HCT116 (cell line): ENCODE results near the gene KIRREL3. TPM values are rescaled to one million over a fixed set of nuclear protein-coding genes. Genes with fewer than 3 reads are reported as not detected.
A peak's percentile ranks its signal among the peaks of the same experiment; 100 is the strongest.

Source experiments
- ATAC-seq: fragments of 200-7000 bp; cut with Tn5 transposase; 2 replicates; pipeline ENCODE4 v1.9.1; 2020; ENCODE audit warnings: mild to moderate bottlenecking, moderate library complexity
- BruUV-seq: library from RNA; stranded (reverse); fragments of 400-500 nt; replicated peaks from 2 replicates; lab custom pipeline; 2021; lab: Mats Ljungman, UMichigan
- CTCF ChIA-PET: fragments of 300-600 bp; sonication (Branson Sonifier 250); formaldehyde crosslinking; loops from one replicate; lab custom pipeline; 2021; ENCODE audit warnings: antibody characterized with exemption; lab: Charles Lee
- POLR2A ChIA-PET: fragments of 300-600, 350-600 bp; sonication (Branson Sonifier 250); formaldehyde crosslinking; loops from one replicate; lab custom pipeline; 2021; ENCODE audit warnings: antibody characterized with exemption; lab: Charles Lee
- RAD21 ChIA-PET, 2 experiments: fragments of 300-600 bp; sonication (Branson Sonifier 250); formaldehyde crosslinking; loops; one replicate each; lab custom pipeline; 2023; ENCODE audit warnings: low total read pairs in 2 of 2; ENCODE audit not compliant: uncharacterized antibody in 2 of 2, unreplicated experiment in 2 of 2, low non-redundant PET in 1 of 2; lab: Charles Lee
- DNase-seq: peaks from one replicate; pipeline ENCODE4 v3.0.0-alpha.2; 2010; ENCODE audit warnings: low read depth, low spot score
- H2AFZ ChIP-seq: fragments of 200-600 bp; shearing (Covaris generic), sonication (generic); 2 replicates; pipeline ENCODE4 v1.6.1; 2017; ENCODE audit warnings: low read depth, mixed run types, mixed read lengths, antibody characterized with exemption, low read length; ENCODE audit not compliant: poor library complexity, severe bottlenecking
- H3K27ac ChIP-seq: 2 replicates; pipeline ENCODE4 v1.5.1; 2012; ENCODE audit warnings: low read depth, low read length
- H3K27me3 ChIP-seq: fragments of 200-600 bp; sonication (generic); 2 replicates; pipeline ENCODE4 v1.6.1; 2016; ENCODE audit warnings: mixed run types, low read length, mixed read lengths; ENCODE audit not compliant: insufficient read depth
- H3K36me3 ChIP-seq, 2 experiments: fragments of 200-500 bp in 1 of 2; fragments of 200-600 bp in 1 of 2; sonication (Bioruptor generic) in 1 of 2; sonication (generic) in 1 of 2; 2 replicates each; pipeline versions ENCODE4 v1.5.1 to v1.6.1; 2014 to 2016; ENCODE audit warnings: low read length in 2 of 2, inconsistent platforms in 1 of 2, mixed read lengths in 1 of 2, mixed run types in 1 of 2; ENCODE audit not compliant: insufficient read depth in 2 of 2, control insufficient read depth in 1 of 2
- H3K4me1 ChIP-seq, 2 experiments: fragments of 200-600 bp in 1 of 2; sonication (generic) in 1 of 2; 2 replicates each; pipeline versions ENCODE4 v1.5.1 to v1.6.1; 2012 to 2017; ENCODE audit warnings: low read length in 2 of 2, inconsistent platforms in 1 of 2, mild to moderate bottlenecking in 1 of 2, mixed read lengths in 1 of 2, mixed run types in 1 of 2, moderate library complexity in 1 of 2; ENCODE audit not compliant: insufficient read depth in 2 of 2, control insufficient read depth in 1 of 2
- H3K4me2 ChIP-seq: fragments of 200-600 bp; sonication (generic); 2 replicates; pipeline ENCODE4 v1.6.1; 2017; ENCODE audit warnings: mixed run types, low read length, mixed read lengths
- H3K4me3 ChIP-seq, 2 experiments: fragments of 200-600 bp in 1 of 2; sonication (generic) in 1 of 2; replicated peaks in 1 of 2; 2 replicates each; pipeline ENCODE4 v1.5.1; 2011 to 2016; ENCODE audit warnings: low read length in 2 of 2, control low read depth in 1 of 2, low read depth in 1 of 2, mild to moderate bottlenecking in 1 of 2, mixed read lengths in 1 of 2, mixed run types in 1 of 2
- H3K79me2 ChIP-seq: fragments of 200-600 bp; sonication (generic); 2 replicates; pipeline ENCODE4 v1.6.1; 2017; ENCODE audit warnings: mild to moderate bottlenecking, mixed run types, low read length, moderate library complexity, mixed read lengths; ENCODE audit not compliant: insufficient read depth
- H3K9ac ChIP-seq: fragments of 200-600 bp; sonication (generic); 2 replicates; pipeline ENCODE4 v1.6.1; 2016; ENCODE audit warnings: low read length, mixed read lengths
- H3K9me2 ChIP-seq: fragments of 200-600 bp; sonication (generic), shearing (Covaris generic); 2 replicates; pipeline ENCODE4 v1.6.1; 2017; ENCODE audit warnings: mixed run types, mild to moderate bottlenecking, moderate library complexity; ENCODE audit not compliant: insufficient read depth
- H3K9me3 ChIP-seq, 2 experiments: fragments of 200-500 bp in 1 of 2; fragments of 200-600 bp in 1 of 2; sonication (Bioruptor generic) in 1 of 2; sonication (generic) in 1 of 2; 2 replicates each; pipeline ENCODE4 v1.6.1; 2014 to 2017; ENCODE audit warnings: low read length in 2 of 2, mixed read lengths in 2 of 2, inconsistent platforms in 1 of 2, low read depth in 1 of 2, mild to moderate bottlenecking in 1 of 2, mixed run types in 1 of 2, moderate library complexity in 1 of 2; ENCODE audit not compliant: control insufficient read depth in 1 of 2, insufficient read depth in 1 of 2
- H4K20me1 ChIP-seq: fragments of 200-600 bp; sonication (generic), shearing (Covaris generic); 2 replicates; pipeline ENCODE4 v1.6.1; 2017; ENCODE audit warnings: mixed run types, mild to moderate bottlenecking, moderate library complexity; ENCODE audit not compliant: insufficient read depth
- CBX3 ChIP-seq: IDR thresholded peaks from 2 replicates; pipeline ENCODE4 v1.6.1; 2012; ENCODE audit warnings: low read depth
- ELF1 ChIP-seq: IDR thresholded peaks from 2 replicates; pipeline ENCODE4 v1.6.1; 2012; ENCODE audit warnings: low read depth, borderline replicate concordance
- EZH2 ChIP-seq: fragments of 200-600 bp; sonication (generic); IDR thresholded peaks from 2 replicates; pipeline ENCODE4 v1.6.1; 2017; ENCODE audit warnings: antibody characterized with exemption, mixed run types
- FOSL1 ChIP-seq: IDR thresholded peaks from 2 replicates; pipeline ENCODE4 v1.6.1; 2012; ENCODE audit warnings: low read depth
- POLR2A ChIP-seq: IDR thresholded peaks from 2 replicates; pipeline ENCODE4 v1.7.0; 2011; ENCODE audit warnings: borderline replicate concordance; ENCODE audit not compliant: insufficient read depth, insufficient read length; ENCODE audit errors: extremely low read depth
- RAD21 ChIP-seq: IDR thresholded peaks from 2 replicates; pipeline ENCODE4 v1.6.1; 2012; ENCODE audit warnings: low read depth, mild to moderate bottlenecking
- SP1 ChIP-seq: IDR thresholded peaks from 2 replicates; pipeline ENCODE4 v1.6.1; 2012; ENCODE audit warnings: low read depth
- TCF7L2 ChIP-seq: IDR thresholded peaks from 2 replicates; pipeline ENCODE4 v1.7.0; 2011; ENCODE audit warnings: borderline replicate concordance, inconsistent platforms; ENCODE audit not compliant: insufficient read depth, insufficient read length; ENCODE audit errors: extremely low read depth
- YY1 ChIP-seq: IDR thresholded peaks from 2 replicates; pipeline ENCODE4 v1.6.1; 2011; ENCODE audit warnings: low read length, low read depth, moderate library complexity, mild to moderate bottlenecking; ENCODE audit not compliant: insufficient replicate concordance; ENCODE audit errors: extremely low read depth
- ZFX ChIP-seq: fragments of 450-650 bp; IDR thresholded peaks from 2 replicates; pipeline ENCODE4 v1.6.1; 2017
- intact Hi-C: fragments of 100-400 bp; cut with micrococcal nuclease; formaldehyde crosslinking; loops from 2 replicates; pipeline ENCODE4 v1.10.0; 2022
- total RNA-seq: library from RNA; stranded (reverse); gene quantifications from one replicate; pipeline ENCODE4 v1.2.1, GENCODE V29; 2021; ENCODE audit not compliant: unreplicated experiment
- TF ChIP-seq, protein P1 (sequence below): IDR thresholded peaks from 2 replicates; pipeline ENCODE4 v1.6.1; 2011; ENCODE audit warnings: mild to moderate bottlenecking, low read length, moderate library complexity; ENCODE audit not compliant: insufficient replicate concordance; ENCODE audit errors: extremely low read depth
- TF ChIP-seq, protein P2 (sequence below), 3 experiments: fragments of 200-600 bp in 1 of 3; sonication (generic) in 1 of 3; IDR thresholded peaks in 2 of 3; conservative IDR thresholded peaks in 1 of 3; 2 replicates each; pipeline ENCODE4 v1.5.1; 2012 to 2017; ENCODE audit warnings: low read depth in 2 of 3, low read length in 2 of 3, antibody characterized with exemption in 1 of 3, borderline replicate concordance in 1 of 3, control low read depth in 1 of 3, mild to moderate bottlenecking in 1 of 3, mixed read lengths in 1 of 3, mixed run types in 1 of 3, moderate library complexity in 1 of 3; ENCODE audit not compliant: insufficient read depth in 1 of 3
- TF ChIP-seq, protein P3 (sequence below): IDR thresholded peaks from 2 replicates; pipeline ENCODE4 v1.6.1; 2012

Gene KIRREL3
- total RNA-seq, 1 experiment from 2014 or later, result not detected

- TF ChIP-seq, protein P1, sequence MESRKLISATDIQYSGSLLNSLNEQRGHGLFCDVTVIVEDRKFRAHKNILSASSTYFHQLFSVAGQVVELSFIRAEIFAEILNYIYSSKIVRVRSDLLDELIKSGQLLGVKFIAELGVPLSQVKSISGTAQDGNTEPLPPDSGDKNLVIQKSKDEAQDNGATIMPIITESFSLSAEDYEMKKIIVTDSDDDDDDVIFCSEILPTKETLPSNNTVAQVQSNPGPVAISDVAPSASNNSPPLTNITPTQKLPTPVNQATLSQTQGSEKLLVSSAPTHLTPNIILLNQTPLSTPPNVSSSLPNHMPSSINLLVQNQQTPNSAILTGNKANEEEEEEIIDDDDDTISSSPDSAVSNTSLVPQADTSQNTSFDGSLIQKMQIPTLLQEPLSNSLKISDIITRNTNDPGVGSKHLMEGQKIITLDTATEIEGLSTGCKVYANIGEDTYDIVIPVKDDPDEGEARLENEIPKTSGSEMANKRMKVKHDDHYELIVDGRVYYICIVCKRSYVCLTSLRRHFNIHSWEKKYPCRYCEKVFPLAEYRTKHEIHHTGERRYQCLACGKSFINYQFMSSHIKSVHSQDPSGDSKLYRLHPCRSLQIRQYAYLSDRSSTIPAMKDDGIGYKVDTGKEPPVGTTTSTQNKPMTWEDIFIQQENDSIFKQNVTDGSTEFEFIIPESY, result no peak
- TF ChIP-seq SP1, result no peak
- no peak for TF ChIP-seq ELF1
- TF ChIP-seq, protein P2, sequence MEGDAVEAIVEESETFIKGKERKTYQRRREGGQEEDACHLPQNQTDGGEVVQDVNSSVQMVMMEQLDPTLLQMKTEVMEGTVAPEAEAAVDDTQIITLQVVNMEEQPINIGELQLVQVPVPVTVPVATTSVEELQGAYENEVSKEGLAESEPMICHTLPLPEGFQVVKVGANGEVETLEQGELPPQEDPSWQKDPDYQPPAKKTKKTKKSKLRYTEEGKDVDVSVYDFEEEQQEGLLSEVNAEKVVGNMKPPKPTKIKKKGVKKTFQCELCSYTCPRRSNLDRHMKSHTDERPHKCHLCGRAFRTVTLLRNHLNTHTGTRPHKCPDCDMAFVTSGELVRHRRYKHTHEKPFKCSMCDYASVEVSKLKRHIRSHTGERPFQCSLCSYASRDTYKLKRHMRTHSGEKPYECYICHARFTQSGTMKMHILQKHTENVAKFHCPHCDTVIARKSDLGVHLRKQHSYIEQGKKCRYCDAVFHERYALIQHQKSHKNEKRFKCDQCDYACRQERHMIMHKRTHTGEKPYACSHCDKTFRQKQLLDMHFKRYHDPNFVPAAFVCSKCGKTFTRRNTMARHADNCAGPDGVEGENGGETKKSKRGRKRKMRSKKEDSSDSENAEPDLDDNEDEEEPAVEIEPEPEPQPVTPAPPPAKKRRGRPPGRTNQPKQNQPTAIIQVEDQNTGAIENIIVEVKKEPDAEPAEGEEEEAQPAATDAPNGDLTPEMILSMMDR (IDR thresholded peaks at IDR 0.05 in 2 of 3, conservative IDR thresholded peaks at IDR 0.05 in 1 of 3; ENCODE audit: borderline replicate concordance in 1 of 3, insufficient read depth in 1 of 3, low read depth in 2 of 3, low read length in 2 of 3), result no peak
- TF ChIP-seq RAD21, result no peak
Observed at GRCh38 chr11:126891556-126892217, 108.9 kb downstream of the KIRREL3 start (continued).

DNA sequence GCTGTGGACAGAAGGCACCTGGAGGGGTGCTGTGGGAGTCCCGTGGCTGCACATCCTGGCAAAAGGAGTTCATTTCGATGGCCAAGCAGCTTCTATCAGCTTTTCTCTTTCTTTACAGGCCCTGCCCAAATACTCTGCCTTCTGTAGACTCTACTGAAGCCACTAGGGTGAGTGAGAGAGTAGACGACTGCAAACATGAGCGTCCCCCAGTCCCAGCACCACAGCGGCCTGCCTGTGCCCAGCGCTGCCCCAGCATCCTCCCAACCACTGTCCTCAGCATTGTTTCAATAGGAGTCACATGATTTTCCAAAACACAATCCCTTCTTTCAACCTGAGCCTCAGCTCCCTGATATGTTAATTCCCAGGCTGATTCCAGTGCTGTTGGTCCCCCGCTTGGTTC lies 110.0 kb downstream of the KIRREL3 start:
- no peak overlapping the region for H3K4me3 ChIP-seq
- no peaks in the 10 kb centered on the region for H3K9me3 ChIP-seq
- no peak overlapping the region for H3K27ac ChIP-seq
- DNase-seq (no peak), ATAC-seq (peak; percentile 30; the same call in 1 of the 2 replicates)
- H4K20me1 ChIP-seq, result no peaks in the 10 kb centered on the region
- RAD21 ChIA-PET, result no interaction called here
- POLR2A ChIA-PET, result no interaction called here
- no TSS peak for BruUV-seq
- no peaks in the 10 kb centered on the region for H3K79me2 ChIP-seq
- H2AFZ ChIP-seq, result no peak overlapping the region
- CTCF ChIA-PET, result no interaction called here
- no peaks in the 10 kb centered on the region for H3K36me3 ChIP-seq
- H3K9ac ChIP-seq, result no peak overlapping the region
- H3K4me2 ChIP-seq, result no peak overlapping the region
- intact Hi-C loops, result no loop called here
- no peaks in the 10 kb centered on the region; the same call in 1 of the 2 replicates for H3K27me3 ChIP-seq
- H3K9me2 ChIP-seq, result no peaks in the 10 kb centered on the region
- no peaks in the 10 kb centered on the region for H3K4me1 ChIP-seq
- TF ChIP-seq POLR2A, result no peak
- TF ChIP-seq, protein P2 (IDR thresholded peaks at IDR 0.05 in 2 of 3, conservative IDR thresholded peaks at IDR 0.05 in 1 of 3; ENCODE audit: borderline replicate concordance in 1 of 3, insufficient read depth in 1 of 3, low read depth in 2 of 3, low read length in 2 of 3), result no peak
- no peak for TF ChIP-seq EZH2
- no peak for TF ChIP-seq SP1
- TF ChIP-seq TCF7L2, result no peak
- TF ChIP-seq CBX3, result no peak
- TF ChIP-seq, protein P1, result no peak
- TF ChIP-seq YY1, result no peak
- TF ChIP-seq, protein P3, sequence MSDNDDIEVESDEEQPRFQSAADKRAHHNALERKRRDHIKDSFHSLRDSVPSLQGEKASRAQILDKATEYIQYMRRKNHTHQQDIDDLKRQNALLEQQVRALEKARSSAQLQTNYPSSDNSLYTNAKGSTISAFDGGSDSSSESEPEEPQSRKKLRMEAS, result no peak
- no peak for TF ChIP-seq ZFX
- TF ChIP-seq FOSL1, result no peak
